DMS 273 (cell line): ENCODE data around the gene SIN3B.
"Not testable (repeated sequence)": the region's sequence is repeated elsewhere in the genome, so short reads cannot be mapped to it uniquely, and the experiment has no call there.

Experiments
- DNase-seq: peaks from one replicate; lab custom pipeline; 2025; ENCODE audit not compliant: unreplicated experiment; lab: John Stamatoyannopoulos, UW

SIN3B gene

GRCh38 chr19:16829010-16829821 is at the start of gene SIN3B:
SIN3B (plus strand) TSS chr19:16829398; CDS start chr19:16829421, 23 bp downstream.
- DNase-seq: peak; percentile 96

GRCh38 chr19:16779539-16780163 is 49.5 kb upstream of the SIN3B start:
- DNase-seq: no peak

- no peak for DNase-seq
Measured at GRCh38 chr19:16782719-16783118, 46.5 kb upstream of the SIN3B start.

- DNase-seq: no peak
Measured at GRCh38 chr19:16788479-16788878, 40.7 kb upstream of the SIN3B start.

GRCh38 chr19:16789238-16789637 is 40.0 kb upstream of the SIN3B start:
- no peak for DNase-seq

GRCh38 chr19:16790051-16790450 is 39.1 kb upstream of the SIN3B start:
- no peak for DNase-seq

GRCh38 chr19:16791942-16792341 is 37.3 kb upstream of the SIN3B start:
- DNase-seq: no peak

- no peak for DNase-seq
Measured at GRCh38 chr19:16794456-16795441, 34.4 kb upstream of the SIN3B start.

GRCh38 chr19:16795731-16796130 is 33.5 kb upstream of the SIN3B start:
- DNase-seq: no peak

- no peak for DNase-seq
Measured at GRCh38 chr19:16797876-16798275, 31.3 kb upstream of the SIN3B start.

- DNase-seq: not testable (repeated sequence)
Measured at GRCh38 chr19:16798326-16798725, 30.9 kb upstream of the SIN3B start.

GRCh38 chr19:16799740-16800139 is 29.5 kb upstream of the SIN3B start:
- DNase-seq: no peak

GRCh38 chr19:16801600-16802013 is 27.6 kb upstream of the SIN3B start:
- DNase-seq: no peak

GRCh38 chr19:16804176-16804575 is 25.0 kb upstream of the SIN3B start:
- no peak for DNase-seq

- no peak for DNase-seq
Measured at GRCh38 chr19:16807549-16808284, 21.5 kb upstream of the SIN3B start.

- DNase-seq: peak; percentile 51
Measured at GRCh38 chr19:16814526-16815100, 14.6 kb upstream of the SIN3B start.

- no peak for DNase-seq
Measured at GRCh38 chr19:16820056-16820455, 9.1 kb upstream of the SIN3B start.

- no peak for DNase-seq
Measured at GRCh38 chr19:16821081-16821480, 8.1 kb upstream of the SIN3B start.

- no peak for DNase-seq
Measured at GRCh38 chr19:16822648-16823047, 6.5 kb upstream of the SIN3B start.

- DNase-seq: peak; percentile 45
Measured at GRCh38 chr19:16824658-16825311, 4.4 kb upstream of the SIN3B start.
